ENCODE results near the gene ISLR.
A peak's percentile ranks its signal among the peaks of the same experiment; 100 is the strongest.

ISLR gene

DNA sequence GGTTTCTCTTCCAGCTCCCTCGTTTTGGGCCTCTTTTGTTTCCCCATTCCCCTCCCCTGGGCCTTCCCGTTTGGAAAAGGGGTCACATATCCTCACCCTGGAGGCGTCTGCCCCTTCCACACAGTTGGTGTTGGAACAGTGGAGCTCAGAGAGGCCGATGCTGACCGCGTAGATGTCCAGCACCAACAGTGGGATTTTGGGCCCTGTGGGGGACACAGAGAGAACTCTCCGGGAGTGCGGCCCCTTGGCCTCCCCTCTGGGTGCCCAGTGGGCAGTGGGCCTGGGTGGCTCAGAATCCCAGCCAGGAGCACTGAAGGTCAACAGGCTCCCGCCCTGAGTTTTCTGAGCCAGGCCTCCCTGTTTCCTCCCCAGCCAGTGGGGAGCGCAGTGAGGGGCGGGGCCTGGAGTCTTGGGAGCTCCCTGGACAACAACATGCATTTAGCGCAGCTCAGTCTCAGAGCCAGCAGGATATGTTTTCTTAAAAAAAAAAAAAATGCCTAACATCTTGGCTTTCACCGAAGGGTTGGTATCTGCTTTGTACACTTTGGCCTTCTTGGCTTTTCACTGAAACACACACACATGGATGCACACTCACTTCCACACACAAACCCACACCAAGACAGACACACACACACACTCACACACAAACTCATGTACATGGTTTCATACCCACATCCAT, 670 bp upstream of the ISLR start:
- DNase-seq (ENCODE audit: low read depth): peak; percentile 67

DNA sequence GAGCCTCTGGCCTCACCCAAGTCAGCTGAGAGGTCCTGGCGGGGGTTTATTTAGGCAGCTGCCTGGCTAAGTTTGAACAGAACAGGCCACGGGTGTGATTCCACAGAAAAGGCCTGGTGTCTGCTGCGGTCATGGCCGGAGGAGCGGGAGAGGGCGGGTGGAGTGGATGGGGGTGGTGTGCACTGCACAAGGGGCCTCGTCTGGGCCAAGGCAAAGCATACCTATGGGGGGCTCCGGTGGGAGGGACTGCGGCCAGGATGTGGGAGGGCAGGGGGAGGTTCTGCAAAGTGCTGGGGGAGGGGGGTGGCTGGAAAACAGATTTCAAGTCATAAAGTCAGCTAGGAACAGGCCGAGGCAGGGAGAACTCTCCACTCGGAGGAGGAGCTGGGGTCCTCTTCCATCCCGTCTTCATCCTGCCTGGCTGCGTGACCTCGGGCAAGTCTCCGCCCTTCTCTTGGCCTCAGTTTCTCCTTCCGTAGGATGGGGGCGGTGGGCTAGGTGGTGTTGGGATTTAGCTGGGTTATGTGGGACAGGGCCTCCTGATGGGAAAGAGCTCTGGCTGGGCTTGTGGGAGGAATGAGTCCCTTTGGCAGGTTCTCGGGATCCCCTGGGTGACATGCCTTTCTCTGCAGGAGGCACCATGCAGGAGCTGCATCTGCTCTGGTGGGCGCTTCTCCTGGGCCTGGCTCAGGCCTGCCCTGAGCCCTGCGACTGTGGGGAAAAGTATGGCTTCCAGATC, 878 bp downstream of the ISLR start:
- no peak for DNase-seq (ENCODE audit: low read depth)

DNA sequence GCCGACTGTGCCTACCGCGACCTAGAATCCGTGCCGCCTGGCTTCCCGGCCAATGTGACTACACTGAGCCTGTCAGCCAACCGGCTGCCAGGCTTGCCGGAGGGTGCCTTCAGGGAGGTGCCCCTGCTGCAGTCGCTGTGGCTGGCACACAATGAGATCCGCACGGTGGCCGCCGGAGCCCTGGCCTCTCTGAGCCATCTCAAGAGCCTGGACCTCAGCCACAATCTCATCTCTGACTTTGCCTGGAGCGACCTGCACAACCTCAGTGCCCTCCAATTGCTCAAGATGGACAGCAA, 1.4 kb downstream of the ISLR start:
- no peak for DNase-seq (ENCODE audit: low read depth)

DNA sequence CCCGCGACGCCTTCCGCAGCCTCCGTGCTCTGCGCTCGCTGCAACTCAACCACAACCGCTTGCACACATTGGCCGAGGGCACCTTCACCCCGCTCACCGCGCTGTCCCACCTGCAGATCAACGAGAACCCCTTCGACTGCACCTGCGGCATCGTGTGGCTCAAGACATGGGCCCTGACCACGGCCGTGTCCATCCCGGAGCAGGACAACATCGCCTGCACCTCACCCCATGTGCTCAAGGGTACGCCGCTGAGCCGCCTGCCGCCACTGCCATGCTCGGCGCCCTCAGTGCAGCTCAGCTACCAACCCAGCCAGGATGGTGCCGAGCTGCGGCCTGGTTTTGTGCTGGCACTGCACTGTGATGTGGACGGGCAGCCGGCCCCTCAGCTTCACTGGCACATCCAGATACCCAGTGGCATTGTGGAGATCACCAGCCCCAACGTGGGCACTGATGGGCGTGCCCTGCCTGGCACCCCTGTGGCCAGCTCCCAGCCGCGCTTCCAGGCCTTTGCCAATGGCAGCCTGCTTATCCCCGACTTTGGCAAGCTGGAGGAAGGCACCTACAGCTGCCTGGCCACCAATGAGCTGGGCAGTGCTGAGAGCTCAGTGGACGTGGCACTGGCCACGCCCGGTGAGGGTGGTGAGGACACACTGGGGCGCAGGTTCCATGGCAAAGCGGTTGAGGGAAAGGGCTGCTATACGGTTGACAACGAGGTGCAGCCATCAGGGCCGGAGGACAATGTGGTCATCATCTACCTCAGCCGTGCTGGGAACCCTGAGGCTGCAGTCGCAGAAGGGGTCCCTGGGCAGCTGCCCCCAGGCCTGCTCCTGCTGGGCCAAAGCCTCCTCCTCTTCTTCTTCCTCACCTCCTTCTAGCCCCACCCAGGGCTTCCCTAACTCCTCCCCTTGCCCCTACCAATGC, 2.0 kb downstream of the ISLR start:
- DNase-seq (ENCODE audit: low read depth): no peak

DNA sequence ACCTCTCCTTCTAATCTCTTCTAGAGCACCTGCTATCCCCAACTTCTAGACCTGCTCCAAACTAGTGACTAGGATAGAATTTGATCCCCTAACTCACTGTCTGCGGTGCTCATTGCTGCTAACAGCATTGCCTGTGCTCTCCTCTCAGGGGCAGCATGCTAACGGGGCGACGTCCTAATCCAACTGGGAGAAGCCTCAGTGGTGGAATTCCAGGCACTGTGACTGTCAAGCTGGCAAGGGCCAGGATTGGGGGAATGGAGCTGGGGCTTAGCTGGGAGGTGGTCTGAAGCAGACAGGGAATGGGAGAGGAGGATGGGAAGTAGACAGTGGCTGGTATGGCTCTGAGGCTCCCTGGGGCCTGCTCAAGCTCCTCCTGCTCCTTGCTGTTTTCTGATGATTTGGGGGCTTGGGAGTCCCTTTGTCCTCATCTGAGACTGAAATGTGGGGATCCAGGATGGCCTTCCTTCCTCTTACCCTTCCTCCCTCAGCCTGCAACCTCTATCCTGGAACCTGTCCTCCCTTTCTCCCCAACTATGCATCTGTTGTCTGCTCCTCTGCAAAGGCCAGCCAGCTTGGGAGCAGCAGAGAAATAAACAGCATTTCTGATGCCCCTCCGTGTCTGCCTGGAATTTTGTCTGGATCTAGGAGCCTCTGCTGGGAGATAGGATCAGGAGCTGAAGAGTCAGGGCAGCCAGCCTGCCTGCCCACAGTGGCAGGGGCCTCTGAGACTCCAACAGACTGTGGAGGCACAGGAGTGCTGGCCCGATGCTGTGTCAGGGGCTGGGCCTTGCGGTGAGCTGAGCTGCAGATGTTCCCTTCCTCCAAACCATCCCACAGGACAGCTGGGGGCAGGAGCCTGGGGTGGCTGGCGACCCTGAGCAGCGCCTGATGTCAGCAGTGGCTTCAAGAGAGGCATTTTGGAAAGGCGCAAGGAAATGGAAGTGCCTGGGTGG, 3.0 kb downstream of the ISLR start:
- DNase-seq (ENCODE audit: low read depth): no peak

DNA sequence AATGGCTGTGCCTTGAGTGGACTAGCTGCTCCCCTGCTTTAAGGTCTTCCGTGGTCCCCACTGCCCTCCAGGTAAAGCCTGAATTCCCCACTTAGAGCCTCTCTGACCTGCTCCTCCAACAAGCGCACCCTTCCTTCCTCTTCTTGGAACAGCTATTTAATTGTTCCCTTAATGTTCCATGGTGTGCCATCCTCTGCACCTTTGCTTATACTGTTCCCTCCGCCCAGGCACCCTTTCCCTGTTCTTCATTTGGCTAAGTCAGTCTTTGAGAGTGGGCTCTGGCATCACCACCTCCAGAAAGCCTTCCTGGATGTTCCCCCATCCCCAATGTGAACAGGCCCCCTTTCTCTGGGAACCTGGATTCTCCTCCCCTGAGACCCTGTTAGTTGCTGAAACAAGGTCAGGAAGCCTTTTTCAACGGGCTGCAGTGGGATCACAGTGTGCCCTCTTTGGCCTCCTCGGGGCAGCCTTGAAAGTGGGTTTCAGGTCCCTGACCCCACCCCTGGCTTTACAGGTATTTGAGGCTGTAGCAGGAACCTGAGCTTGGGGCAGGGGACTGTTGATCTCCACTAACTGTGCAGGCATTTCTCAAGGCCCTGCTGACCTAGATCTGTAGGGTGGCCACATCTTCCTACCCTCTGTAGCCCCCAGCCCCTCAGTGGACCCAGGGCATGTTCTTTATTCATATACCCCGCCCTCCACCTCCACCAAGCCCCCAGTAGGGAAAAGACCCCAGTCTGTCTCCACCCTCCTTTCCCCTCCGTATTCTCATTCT, 5.0 kb downstream of the ISLR start:
- no peak for DNase-seq (ENCODE audit: low read depth)

DNA sequence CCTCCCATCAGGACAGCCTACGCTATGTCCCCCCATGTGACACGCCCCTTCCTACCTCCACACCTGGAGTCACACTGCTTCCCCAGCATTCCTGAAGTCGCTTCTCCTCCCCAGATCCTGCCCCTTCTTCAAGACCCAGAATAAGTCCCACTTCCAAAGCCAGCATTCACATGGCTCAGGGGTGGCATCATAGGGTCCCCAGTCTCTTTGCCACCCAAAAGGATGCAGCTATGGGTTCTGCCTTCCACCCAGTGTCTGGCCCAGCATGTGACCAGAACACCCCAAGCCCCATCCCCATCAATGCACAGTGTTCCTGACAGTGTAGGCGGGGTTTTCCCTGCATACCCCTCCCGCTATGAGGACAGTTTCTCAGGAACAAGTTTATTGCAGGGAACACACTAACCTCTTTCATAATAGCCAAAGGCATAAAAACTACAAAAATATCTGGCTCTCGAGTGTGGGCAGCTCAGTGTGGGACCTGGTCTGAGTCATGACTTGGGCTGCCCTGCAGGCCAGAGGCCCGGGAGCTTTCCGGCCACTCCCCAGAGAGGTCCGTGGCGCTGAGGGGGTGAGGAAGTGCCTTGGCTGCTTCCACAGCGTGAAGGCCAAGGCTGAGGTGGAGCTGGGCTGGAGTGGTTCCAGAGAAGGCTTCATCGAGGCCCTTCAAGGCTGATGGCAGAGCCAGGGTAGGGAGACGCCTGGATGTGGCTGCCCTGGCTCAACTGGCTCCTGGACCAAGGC, 5.8 kb downstream of the ISLR start:
- peak; percentile 94 for DNase-seq (ENCODE audit: low read depth)

DNA sequence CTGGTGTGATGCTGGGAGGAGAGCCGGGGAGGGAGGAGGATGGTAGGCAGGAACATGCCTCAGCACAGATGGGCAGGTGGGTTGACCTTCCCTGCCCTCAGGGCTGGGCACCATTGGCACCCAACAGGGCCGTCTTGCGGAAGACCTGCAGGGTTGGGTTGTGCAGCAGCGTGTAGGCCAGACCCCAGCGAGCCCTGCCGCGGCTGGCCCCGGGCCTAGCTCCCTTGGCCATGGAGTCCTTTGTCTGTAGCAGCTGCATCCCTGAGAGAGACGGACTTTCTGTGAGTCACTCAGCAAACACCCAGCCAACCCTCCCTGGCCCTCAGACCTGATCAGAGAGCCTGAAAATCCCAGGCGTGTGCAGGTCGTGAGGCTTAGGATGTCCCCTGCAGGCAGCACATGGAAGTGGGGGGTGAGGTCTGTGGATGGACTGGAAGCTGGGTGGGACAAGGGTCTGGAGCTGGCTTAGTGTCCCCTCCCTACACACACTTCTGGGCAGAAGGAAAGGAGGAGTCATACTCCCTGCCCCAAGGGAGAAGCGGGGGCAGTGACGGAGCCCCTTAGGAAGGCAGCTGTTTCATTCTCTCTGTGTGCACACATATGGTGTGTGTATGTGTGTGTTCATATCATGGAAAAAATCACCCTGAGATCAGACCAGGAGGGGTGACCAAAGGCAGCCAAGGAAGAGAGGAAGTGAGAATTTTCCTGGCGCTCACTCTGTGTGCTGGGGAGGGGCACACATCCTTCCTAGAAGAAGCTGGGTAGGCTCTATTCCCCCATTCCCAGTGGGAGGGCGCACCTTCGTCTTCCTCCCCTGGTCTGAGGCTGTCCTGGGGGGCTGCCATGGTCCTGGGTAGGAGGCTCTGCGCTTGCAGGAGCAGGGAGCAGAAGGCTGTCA, 6.7 kb downstream of the ISLR start:
- peak; percentile 77 for DNase-seq (ENCODE audit: low read depth)

DNA sequence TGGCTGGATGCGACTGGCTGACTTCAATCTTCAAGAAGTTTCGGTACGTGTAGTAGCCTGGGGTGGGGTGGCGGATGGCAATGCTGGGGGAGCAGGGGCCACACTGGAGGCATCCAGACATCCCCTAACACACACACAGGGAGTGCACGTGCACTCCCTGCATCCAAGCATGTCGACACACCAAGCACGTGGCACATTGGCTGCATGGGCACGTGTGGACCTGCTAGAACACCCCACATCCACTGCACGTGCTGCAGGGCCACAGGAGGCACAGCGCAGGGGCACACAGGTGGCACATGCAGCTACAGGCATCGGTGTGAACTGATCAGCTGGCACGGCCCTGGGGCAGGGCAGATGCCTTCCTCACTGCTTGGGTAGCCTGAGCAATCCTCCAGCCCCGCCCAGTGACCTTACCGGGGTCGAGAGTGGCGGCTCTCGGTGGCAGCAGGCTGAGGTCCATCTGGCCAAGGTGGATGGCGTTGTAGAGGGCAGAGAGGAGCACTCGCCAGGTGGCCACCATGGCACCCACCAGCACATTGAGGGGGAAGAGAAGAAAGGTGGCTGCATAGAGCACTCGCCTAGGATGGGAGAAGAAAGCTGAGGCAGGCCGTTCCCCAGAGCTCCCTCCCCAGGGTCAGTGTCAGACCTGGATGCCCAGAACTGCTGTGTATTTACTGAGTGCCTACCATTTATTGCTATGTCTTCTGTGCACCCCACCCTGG, 7.5 kb downstream of the ISLR start:
- DNase-seq (ENCODE audit: low read depth): no peak

DNA sequence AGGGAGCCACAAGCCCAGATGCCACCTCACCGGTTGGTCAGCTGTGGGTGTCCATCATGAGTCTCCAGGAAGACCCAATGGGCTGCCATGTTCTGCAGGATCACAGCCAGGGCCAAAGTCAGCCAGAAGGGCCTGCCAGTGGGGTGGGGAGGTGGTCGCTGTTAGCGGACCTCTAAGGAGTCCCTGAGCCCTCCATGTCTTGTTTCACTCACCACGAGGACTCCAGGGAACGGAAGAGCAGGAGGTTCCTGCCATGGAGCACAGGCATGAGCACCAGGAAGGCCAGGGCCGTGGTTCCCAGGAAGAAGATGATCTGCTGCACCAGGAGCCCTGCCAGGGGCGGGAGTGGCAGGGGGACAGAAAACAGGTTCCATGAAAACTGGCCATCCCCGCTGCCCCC, 8.6 kb downstream of the ISLR start:
- no peak for DNase-seq (ENCODE audit: low read depth)

DNA sequence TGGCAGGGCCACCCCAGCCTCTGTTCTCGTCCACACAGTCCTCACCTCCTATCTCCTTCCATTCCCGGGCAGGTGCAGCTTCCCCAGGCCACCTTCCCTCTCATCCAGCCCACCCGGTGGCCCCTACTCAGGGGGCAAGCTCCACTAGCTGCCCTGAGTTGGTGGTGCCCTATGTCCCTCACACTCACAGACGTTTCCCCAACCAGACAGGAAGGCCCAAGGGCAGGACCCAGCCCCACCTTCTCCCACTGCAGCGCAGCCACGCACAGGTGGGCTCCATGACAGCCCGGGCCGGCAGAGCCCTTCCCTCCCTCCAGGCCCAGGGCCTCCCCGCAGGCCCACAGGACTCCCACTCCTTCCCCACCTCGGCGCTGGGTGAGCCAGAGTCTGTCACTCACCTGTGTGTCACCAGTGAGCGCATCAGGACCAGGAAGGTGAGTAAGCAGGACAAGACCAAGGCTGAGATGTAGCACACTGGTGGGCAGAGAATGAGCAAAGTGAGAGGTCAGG, 11.1 kb downstream of the ISLR start:
- DNase-seq (ENCODE audit: low read depth): no peak

DNA sequence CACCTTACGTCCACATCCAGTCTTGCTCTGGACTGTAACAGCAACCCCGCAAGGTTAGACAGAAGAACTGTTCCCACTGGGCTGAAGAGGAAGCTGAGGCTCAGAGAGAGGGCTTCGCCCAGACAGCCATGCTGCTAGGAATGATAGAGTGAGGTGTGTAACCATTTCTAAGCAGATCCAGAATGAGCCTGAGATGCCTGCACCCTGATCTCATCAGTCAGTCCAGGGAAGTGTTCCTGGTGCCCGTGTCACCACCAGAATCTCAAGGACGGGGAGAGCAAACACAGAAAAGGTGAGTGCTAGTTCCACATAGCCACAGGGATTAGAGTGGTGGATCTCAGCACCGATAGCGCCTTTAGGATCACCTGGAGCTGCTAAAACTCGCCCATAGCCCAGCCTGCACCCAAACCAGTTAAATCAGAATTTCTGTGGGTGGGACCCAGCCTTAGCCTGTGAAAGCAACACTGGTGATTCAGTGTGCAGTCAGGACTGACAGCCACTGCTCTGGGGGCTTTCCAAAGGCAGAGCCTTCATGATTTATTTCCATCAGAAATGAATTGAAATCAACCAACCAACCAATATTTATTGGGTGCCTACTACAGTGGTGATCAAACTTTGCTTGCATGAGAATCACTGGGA, 12.3 kb downstream of the ISLR start:
- peak; percentile 27 for DNase-seq (ENCODE audit: low read depth)

DNA sequence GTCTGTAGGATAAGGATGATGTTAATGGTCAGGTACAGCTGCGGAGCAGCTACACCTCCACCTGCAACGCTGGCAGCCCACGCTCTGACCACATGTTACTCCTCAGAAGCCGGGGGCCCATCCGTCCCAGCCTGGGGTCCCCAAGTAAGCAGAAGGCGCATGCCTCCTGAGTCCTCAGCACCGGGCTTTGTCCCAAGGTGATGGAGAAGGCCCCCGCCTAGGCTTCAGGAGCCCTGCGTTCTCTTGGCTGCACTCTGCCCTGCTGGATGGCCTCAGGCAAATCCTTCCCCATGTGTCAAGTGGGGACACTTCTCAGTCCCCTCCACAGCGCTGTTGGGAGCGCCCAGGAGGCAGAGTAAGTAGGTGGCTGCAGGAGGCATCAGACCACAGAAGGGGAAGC, 14.7 kb downstream of the ISLR start:
- no peak for DNase-seq (ENCODE audit: low read depth)

DNA sequence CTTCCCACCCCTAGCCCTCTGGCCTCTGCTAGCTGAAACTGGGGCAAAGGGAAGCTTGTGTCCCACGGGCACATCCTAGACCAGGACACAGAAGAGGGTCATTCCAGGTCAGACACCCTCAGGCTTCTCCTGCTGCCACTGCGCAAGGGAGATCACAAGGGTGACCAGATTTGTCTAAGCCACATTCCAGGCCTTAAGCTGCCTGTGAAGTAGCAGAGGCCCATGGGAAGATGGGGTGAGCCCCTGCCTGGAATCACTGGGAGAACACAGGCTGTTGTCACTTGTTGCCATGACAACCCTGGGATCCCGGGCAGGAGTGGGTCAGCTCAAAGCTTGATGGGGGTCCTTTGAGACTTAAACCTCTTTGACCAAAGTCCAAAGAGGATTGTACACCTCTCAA, 18.3 kb downstream of the ISLR start:
- DNase-seq (ENCODE audit: low read depth): no peak

DNA sequence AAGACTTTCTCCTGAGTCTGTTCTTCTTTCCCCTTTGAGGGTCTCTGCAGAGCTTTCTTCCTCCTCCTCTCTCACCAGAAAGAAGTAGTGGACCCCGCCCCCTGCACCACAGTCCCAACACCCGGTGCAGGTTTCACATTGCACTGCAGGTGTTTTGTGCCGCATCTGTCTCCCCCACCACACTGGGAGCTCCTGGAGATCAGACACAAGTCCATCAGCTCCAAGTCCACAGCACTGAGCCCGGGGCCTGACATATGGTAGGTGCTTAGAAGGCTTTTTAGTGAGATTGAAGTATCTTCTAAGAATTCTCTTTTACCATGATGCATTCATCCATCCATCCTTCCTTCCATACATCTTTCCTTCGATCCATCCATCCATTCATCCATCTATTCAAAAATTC, 19.2 kb downstream of the ISLR start:
- DNase-seq (ENCODE audit: low read depth): no peak

DNA sequence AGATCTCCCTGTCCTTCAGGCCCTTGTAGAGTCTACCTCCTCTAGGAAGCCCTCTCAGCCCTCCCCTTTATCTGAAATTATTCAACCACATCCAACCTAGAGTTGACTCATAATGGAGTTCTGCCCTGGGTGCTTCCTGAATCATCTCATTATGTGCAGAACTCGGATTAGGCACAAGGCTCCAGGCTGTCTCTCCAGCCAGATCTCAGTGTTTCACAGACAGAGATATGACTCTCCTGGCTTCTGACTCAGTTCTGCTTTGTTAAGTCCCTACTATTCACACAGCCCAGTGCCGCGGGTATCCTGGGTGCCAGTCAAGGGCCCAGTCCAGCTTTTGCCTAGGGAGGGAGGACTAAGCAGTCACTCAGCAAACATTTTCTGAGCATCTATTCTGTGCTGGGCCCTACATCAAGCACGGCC, 19.8 kb downstream of the ISLR start:
- peak; percentile 95 for DNase-seq (ENCODE audit: low read depth)

DNA sequence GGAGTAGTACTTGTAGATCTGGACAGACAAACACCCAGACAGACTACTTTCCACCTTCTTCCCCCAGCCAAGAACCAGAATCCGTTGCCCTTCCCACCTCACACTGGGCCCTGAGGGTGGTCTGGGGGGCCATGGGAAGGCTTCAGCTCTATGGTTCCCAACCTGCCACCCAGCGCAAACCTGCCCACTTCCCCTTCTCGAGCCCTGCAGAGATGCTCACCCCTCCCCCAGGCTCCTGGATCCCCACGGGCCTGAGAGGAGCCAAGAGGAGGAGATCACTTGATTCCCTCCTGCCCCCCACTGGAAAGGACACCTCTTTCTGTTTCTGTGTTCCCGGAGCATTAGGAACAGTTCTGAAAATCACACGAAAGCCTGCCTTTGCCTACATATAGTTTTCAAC, 20.4 kb downstream of the ISLR start:
- no peak for DNase-seq (ENCODE audit: low read depth)
